Left ventricle myocardium superior (tissue), 1 donor: ENCODE results near the gene ERVW-1. TPM values are rescaled to one million over a fixed set of nuclear protein-coding genes. Genes with fewer than 3 reads are reported as not detected.
"Not testable (repeated sequence)": the region's sequence is repeated elsewhere in the genome, so short reads cannot be mapped to it uniquely, and the experiment has no call there.

ENCODE experiments used
- ATAC-seq: fragments of 200-7000 bp; cut with Tn5 transposase; one replicate; pipeline ENCODE4 v1.9.1; 2020; ENCODE audit warnings: mild to moderate bottlenecking, moderate library complexity
- DNase-seq: peaks from one replicate; pipeline ENCODE4 v3.0.0-alpha.2; 2020
- intact Hi-C: fragments of 100-400 bp; cut with micrococcal nuclease; formaldehyde crosslinking; loops from one replicate; pipeline ENCODE4 v1.11.0; 2022
- total RNA-seq: library from RNA; stranded (reverse); fragmentation: NEBNext Ultra II Directional; extraction: Animal tissue kit (Norgen Biotek cat#: 25700); gene quantifications from one replicate; pipeline ENCODE4 v1.2.1, GENCODE V29; 2021
- donor health status: DM: no; HTN: yes; CAD: no; lungs with severe emphysema.

Gene ERVW-1
- total RNA-seq, 1 donor from 2014 or later, result not detected

DNA sequence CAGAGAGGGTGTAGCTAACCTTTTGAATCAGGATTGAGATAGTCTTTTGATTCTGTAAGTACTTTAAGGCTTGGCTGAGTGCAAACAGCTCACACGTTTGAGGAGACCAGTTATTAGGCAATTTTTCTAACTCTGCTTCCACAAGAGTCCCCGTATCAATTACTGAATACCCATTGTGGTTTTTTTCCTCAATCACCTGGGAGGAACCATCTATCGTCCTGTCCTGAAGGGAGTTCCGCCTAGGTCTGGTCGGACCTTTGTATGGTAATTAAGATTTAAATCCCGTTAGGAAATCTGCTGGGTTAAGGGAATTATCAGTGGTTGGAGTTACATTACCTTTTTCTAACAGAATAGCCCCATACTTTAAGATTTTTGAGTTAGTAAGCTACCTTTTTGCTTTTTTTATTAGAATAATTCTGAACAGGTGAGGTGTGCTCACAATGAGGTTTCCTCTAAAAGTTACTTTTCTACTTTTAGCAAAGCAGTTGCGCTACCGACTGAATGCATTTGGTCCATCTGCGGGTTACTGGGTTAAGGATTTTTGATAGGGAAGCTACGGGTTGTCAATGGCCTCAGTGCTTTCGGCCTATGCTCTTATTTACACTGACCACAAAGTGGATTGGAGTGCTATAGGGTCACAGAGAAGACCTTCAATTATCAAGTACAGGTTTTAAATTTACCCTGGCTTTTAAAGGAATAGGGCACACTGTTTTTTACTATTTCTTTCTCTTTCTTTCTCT lies 1.7 kb downstream of the ERVW-1 start:
- DNase-seq, intact Hi-C loops, ATAC-seq: not testable (repeated sequence)

DNA sequence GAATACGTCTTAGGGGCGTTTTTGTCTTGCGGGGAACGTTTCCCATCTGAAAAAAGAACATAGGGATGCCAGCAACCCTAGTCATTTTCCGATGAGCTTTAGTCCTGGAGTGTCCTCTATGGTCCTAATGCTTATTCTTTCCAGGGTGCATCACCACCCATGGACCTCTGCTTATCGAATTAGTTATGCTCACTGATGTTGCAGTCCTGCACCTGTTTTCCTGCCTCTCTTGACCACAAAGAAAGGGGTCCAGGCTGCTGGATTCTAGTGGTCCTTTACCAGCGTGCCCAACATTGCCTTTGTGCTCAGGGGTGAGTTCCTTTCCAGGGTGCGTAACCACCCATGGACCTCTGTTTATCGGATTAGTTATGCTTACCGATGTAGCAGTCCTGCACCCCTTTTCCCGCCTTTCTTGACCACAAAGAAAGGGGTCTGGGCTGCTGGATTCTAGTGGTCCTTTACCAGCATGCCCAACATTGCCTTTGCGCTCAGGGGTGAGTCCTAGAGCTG lies 2.4 kb downstream of the ERVW-1 start:
- ATAC-seq, intact Hi-C loops, DNase-seq: not testable (repeated sequence)

DNA sequence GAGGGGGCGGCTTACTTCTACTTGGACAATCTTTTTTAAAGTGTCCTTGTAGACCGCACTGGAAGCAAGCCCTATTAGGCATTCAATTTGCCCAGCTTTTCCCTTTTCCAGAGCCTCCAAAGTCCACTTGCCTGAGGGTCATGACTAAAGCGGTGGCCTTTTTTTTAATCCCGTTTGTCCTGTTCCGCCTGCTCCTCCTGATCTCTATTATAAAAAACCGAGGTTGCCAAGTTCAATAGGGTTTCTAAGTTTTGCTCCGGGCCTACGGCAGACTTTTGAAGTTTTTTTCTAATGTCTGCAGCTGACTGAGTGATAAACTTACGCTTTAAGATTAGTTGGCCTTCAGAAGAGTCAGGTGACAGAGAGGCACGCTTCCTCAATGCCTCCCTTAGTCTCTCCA lies 3.8 kb downstream of the ERVW-1 start:
- intact Hi-C loops, DNase-seq, ATAC-seq: not testable (repeated sequence)

DNA sequence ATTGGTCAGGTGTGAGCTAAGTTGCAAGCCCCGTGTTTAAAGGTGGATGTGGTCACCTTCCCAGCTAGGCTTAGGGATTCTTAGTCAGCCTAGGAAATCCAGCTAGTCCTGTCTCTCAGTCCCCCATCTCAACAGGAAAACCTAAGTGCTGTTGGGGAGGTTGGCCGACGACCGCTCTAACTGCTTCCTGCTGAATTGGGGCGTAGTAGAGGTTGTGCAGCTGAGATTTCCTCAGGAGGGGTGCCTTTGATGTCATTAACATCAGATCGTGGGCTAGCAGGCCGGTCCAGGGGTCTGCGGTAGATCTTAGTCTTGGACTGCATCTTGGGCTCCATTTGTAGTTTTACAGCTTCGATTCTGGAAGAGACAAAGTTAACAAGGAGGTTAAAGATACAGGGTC lies 9.2 kb downstream of the ERVW-1 start:
- ATAC-seq, intact Hi-C loops, DNase-seq: not testable (repeated sequence)

DNA sequence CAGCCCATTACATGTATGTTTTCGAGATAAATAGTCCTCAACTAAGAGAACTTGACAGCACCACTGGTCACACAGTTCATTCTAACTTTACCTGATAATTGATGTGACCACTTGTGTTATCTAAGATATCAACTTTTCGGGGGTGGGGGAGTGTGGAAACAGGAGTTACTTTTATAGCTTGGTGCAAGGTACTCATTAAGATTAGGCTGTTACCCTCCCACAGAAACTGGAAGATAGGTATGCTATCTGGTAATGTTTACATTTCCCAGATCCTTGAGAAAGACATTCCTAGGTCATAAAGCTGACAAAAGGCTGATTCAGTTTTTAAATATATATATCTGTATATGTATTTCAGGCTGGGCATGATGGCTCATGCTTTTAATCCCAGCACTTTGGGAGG lies 11.1 kb downstream of the ERVW-1 start:
- ATAC-seq (no peak), DNase-seq (no peak)
- intact Hi-C loops, result no loop called here

DNA sequence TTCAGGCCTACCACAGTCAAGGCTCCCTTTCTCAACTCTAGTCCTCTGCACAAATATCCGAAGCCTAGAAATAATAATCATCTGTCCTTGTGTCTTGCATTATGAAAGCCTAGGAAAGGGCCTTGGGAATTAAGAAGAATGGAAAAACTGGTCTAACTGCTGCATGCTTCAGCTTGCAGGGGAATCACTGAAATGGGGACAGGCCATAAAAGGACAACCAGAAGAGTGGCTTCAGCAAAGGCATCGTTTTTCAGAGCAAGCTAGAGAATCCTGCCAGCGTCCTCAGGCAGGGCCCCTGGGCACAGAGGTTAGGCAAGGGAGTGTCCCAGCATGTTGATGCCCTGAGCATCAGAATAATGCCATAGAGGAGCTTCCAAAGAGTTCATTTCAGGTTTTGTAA lies 13.2 kb downstream of the ERVW-1 start:
- intact Hi-C loops, result no loop called here

DNA sequence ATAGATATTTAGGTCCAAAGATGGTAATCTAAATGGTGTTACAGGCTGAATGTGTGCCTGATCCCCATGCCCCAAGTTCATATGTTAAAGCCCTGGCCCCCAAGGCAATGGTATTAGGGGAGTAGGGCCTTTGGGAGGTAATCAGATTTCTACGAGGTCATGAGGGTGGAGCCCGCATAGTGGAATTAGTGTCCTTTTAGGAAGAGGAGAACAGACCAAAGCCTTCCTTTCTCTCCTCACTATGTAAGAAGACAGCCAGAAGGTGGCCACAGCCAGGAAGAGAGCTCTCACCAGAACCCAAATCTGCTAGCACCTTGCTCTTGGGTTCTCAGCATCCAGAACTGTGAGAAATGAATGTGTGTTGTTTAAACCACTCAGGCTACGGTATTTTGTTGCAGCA lies 15.2 kb downstream of the ERVW-1 start:
- no peak for DNase-seq
- intact Hi-C loops, result no loop called here
- no peak for ATAC-seq

More for the DNA sequence above, 13.2 kb downstream of the ERVW-1 start:
- ATAC-seq (no peak), DNase-seq (no peak)

DNA sequence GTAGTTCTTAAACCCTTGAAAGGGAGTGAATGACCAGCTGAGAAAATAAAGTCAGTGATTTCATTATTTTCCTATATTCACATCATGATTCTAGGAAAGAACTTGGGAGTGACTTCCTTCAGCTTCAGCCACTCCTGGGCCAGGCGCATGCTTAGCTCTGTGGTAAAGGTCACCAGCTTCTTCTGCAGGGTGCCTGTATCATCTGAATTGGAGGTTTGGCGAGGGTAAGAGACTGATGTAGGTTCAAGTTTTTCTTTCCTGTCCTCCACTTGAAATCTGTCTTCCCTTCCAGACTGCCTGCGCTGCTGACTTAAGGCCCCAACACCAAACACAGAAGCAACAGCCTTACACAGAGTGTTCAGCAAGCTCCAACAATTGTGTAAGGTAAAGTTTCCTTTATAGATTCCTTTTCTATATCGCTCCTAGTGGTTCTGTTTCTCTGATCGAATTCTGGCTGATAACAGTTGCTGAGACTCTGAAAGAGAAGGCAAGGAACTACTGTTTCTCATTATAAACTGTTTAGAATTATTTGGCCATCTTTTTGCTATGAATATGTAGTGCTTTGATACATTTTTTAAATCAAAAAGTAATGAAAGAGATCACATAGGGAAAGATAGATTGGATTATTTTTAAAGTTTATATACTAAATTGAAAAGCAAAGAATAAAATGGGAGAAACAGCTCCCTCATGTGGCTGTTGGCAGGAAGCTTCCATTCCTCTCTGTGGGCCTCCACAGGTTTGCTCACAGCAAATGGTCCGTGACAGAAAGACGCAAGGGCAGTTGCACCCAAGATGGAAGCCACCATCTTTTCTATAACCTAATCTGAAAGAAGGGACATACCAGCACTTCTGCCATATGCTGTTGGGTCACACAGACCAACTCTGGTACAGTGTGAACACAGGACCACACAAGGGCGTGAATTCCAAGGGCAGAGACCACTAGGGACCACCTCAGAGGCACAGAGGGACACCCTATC lies 16.4 kb downstream of the ERVW-1 start:
- intact Hi-C loops, result no loop called here
- no peak for DNase-seq
- ATAC-seq, result peak; percentile 19

DNA sequence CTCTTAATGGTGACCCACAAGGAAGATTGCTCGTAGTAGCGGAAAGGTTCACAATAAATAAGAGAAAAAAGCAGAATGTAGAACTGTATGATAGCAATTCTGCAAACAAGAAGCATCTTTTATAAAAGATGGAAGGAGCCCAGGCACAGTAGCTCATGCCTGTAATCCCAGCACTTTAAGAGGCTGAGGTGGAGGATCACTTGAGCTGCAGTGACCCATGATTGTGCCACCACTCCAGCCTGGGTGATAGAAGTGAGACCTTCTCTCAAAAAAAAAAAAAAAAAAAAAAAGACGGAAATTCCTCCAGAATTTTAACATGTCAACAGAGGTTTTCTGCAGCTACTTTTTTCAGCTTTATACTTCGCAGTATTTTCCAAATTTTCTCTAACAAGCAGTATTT lies 17.2 kb downstream of the ERVW-1 start:
- no peak for ATAC-seq
- intact Hi-C loops, result no loop called here
- DNase-seq, result no peak

DNA sequence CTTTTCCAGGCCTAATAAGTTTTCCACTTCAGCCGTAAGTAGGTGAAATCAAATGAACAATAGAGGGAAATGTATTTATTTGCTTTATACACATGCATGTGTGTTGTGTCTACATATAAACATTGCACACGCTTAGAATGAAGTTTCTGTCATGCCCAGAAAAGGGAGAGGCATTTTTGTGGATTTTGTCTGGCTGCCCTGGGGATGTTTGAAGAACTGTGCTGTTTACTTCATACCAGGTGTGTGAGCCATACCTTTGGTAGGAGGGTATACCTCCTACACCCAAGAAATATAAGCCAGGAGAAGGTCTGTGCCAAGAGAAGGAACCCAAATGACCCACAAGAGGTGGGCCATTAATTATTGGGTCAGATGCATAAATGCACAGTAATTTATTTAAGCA lies 17.6 kb downstream of the ERVW-1 start:
- DNase-seq, result no peak
- ATAC-seq, result no peak
- intact Hi-C loops, result no loop called here

DNA sequence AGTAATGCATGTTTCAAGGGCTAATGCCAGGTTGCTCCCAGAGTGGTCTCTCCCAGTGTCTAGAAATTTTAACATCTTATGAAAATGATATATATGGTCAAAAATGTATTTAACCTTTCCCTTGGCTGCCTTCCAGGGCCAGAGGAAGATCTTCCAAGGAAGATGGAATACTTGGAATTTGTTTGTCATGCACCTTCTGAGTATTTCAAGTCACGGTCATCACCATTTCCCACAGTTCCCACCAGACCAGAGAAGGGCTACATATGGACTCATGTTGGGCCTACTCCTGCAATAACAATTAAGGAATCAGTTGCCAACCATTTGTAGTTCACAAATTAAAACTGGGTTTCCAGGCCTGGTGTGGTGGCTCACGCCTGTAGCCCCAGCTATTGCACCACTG lies 21.5 kb downstream of the ERVW-1 start:
- no peak for ATAC-seq
- no peak for DNase-seq
- intact Hi-C loops, result no loop called here

DNA sequence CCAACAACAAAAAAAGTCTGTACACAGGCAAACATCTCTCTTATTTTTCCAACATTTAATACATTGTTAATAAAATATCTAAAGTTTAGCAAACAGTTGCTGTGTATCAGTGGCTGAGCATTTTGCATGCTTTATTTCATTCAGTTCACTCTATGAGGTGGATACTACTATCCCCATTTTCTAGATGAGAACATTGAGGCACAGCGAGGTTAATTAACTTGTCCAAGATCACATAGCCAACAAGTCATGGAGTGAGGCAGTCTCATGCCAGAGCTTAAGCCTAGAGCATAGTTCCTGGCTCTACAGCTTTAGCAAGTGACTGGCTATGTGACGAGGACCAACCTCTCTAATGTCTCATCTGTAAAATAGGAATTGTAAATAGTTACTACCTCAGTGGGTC lies 26.1 kb downstream of the ERVW-1 start:
- ATAC-seq (no peak), DNase-seq (no peak)
- intact Hi-C loops, result no loop called here

DNA sequence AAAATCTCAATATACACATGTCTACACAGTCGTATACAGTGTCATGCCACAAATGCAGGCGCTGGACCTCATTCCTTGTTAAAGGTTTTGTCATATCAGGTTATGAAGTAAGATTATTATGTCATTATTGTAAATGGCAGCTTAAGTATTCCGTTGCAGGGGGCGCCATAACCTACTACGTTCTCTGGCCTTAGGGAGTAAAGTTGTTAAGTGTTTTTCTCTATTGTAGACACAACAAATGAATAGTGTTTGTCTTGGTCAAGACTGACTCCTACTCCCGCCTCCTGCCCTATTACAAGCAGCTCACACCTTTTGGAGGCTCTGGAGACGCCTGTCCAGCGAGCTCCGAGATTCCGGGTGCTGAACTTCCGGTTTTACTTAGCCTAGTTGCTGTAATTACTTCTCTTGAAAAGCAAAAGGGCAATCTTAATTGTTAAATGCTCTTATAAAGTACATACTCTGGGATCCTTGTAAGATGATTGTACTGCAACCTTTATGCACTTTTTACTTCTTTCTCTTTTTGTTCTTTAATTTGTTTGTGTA lies 29.5 kb downstream of the ERVW-1 start:
- DNase-seq, result peak; percentile 46
- ATAC-seq, result peak; percentile 24
- intact Hi-C loops, result no loop called here

DNA sequence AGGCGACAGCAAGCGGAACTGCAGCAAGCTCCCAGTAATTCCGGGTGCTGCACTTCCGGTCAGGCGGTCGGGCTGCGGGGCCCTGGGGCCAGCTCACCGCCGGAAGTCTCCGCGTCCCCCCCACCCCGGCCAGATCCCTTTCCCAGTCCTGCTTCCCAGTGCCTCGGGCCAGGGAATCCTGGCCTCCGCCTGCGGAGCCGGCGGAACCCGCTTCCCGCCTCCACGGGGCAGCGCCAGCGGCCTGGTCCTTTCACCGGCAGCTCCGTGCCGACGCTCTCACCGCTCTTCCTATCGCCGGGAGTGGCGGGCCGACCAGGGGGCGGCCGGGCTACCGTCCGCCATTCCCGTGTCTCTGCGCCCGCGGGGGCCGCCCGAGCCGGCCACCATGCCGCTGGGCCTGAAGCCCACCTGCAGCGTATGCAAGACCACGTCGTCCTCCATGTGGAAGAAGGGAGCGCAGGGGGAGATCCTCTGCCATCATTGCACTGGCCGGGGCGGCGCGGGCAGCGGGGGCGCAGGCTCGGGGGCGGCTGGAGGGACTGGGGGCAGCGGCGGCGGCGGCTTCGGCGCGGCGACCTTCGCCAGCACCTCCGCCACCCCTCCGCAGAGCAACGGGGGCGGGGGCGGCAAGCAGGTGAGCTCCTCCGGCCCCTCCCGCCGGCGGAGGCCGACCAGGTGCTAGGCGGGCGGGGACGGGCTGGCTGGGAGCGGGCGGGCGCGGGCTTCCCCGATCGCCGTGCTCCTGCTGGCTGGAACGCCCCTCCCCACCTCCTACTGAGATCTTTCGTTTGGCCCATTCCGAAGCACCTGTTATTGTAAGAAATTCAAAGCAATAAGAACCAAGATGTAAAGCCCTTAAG lies 30.2 kb downstream of the ERVW-1 start, which contains the start of gene GATAD1:
TSS of gene GATAD1 (plus strand) at position 138 of the 860 bp plus-strand sequence. CDS start at position 386, 248 bp downstream.
- DNase-seq, result peak; percentile 93
- intact Hi-C loops, result no loop called here
- ATAC-seq, result peak; percentile 99

DNA sequence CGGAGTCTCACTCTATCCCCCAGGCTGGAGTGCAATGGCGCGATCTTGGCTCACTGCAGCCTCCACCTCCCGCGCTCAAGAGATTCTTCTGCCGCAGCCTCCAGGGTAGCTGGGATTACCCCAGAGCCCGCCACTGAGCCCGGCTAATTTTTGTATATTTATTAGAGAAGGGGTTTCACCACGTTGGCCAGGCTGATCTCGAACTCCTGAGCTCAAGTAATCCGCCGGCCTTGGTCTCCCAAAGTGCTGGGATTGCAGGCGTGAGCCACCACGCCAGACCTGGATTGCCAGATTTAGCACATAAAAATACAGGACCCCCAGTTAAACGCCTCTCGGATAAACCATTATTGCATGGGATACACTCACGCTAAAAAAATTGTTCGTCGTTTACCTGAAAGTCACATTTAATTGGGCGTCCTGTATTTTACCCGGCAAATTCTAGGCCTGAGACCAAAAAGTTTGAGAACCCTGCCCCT lies 30.8 kb downstream of the ERVW-1 start:
- ATAC-seq, result no peak
- DNase-seq, result no peak

DNA sequence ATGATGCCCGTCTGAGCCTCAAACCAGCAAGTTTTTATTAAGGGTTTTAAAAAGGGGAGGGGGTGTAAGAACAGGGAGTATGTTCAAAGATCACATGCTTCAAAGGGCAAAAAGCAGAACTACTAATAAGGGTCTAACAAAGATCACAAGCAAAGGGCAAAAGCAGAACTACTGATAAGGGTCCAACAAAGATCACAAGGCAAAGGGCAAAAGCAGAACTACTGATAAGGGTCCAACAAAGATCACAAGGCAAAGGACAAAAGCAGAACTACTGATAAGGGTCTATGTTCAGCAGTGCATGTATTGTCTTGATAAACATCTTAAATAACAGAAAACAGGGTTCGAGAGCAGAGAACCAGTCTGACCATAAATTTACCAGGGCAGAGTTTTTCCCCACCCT lies 35.0 kb downstream of the ERVW-1 start:
- DNase-seq, ATAC-seq, intact Hi-C loops: not testable (repeated sequence)

More for the DNA sequence above, 30.8 kb downstream of the ERVW-1 start:
- intact Hi-C loops, result no loop called here

DNA sequence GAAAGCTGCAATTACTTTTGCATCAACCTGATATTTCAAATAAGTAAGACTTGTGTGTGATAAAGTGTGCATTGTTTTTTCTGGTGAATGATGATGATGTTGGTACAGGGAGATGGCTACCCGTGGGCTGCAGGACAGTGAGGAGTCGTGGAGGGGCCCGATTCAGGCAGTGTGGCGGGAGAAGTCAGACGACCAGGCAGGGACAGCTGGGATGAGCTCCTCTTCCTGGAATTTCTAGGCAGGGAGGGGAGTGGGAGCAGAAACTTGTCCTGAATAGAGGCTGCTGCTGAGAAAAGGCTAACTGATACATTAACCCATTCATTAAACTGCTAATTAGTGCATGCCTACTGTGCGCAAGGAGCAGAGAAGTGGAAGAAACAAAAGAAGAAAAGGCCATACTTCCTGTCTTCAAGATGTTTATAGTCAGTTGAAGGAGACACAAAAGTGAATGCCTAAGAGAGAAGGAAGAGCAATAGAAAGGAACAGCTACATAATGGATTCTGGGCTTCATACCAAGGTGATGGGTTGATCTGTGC lies 39.7 kb downstream of the ERVW-1 start:
- ATAC-seq (no peak), DNase-seq (no peak)
- intact Hi-C loops, result no loop called here
